Karpas-422 (cell line): ENCODE data around the gene YIF1B. TPM values are rescaled to one million over a fixed set of nuclear protein-coding genes. Genes with fewer than 3 reads are reported as not detected.

ENCODE experiments used
- DNase-seq: peaks from one replicate; pipeline ENCODE4 v3.0.0-alpha.2; 2015
- H2AFZ ChIP-seq: fragments of 200-600 bp; sonication (generic); 2 replicates; pipeline ENCODE4 v1.6.1; 2014; ENCODE audit warnings: antibody characterized with exemption, low read length, mixed read lengths
- H3K27ac ChIP-seq: fragments of 200-600 bp; sonication (generic); 2 replicates; pipeline ENCODE4 v1.5.1; 2014; ENCODE audit warnings: mild to moderate bottlenecking, low read length, moderate library complexity
- H3K27me3 ChIP-seq: fragments of 200-600 bp; sonication (generic); 2 replicates; pipeline ENCODE4 v1.6.1; 2014; ENCODE audit warnings: low read length, mixed read lengths
- H3K36me3 ChIP-seq: fragments of 200-600 bp; sonication (generic); 2 replicates; pipeline ENCODE4 v1.6.1; 2014; ENCODE audit warnings: low read length, mixed read lengths; ENCODE audit not compliant: insufficient read depth
- H3K4me1 ChIP-seq: fragments of 200-600 bp; sonication (generic); 2 replicates; pipeline ENCODE4 v1.6.1; 2014; ENCODE audit warnings: mild to moderate bottlenecking, low read length, mixed read lengths
- H3K4me2 ChIP-seq: fragments of 200-600 bp; sonication (generic); 2 replicates; pipeline ENCODE4 v1.6.1; 2014; ENCODE audit warnings: low read length, low read depth, mild to moderate bottlenecking; ENCODE audit not compliant: poor library complexity, severe bottlenecking
- H3K4me3 ChIP-seq: fragments of 200-600 bp; sonication (generic); 2 replicates; pipeline ENCODE4 v1.5.1; 2014; ENCODE audit warnings: mild to moderate bottlenecking, antibody characterized with exemption, low read length, mixed read lengths
- H3K79me2 ChIP-seq: fragments of 200-600 bp; sonication (generic); 2 replicates; pipeline ENCODE4 v1.6.1; 2014; ENCODE audit warnings: mild to moderate bottlenecking, low read length, mixed read lengths
- H3K9ac ChIP-seq: fragments of 200-600 bp; sonication (generic); 2 replicates; pipeline ENCODE4 v1.6.0; 2014; ENCODE audit warnings: low read length
- H3K9me2 ChIP-seq: fragments of 200-600 bp; sonication (generic), shearing (Covaris generic); replicated peaks from 2 replicates; pipeline ENCODE4 v1.6.0; 2014; ENCODE audit warnings: mild to moderate bottlenecking, low read length, moderate library complexity; ENCODE audit not compliant: insufficient read depth
- H3K9me3 ChIP-seq: fragments of 300-700, 200-600 bp; sonication (generic); 2 replicates; pipeline ENCODE4 v1.6.1; 2014; ENCODE audit warnings: low read length, mixed read lengths
- H4K20me1 ChIP-seq: fragments of 200-600 bp; sonication (generic); 2 replicates; pipeline ENCODE4 v1.6.1; 2014; ENCODE audit warnings: mild to moderate bottlenecking, antibody characterized with exemption, low read length, low read depth; ENCODE audit not compliant: insufficient read depth
- total RNA-seq: library from RNA; depleted of rRNA; stranded (reverse); fragments of >200 nt; shearing (Covaris generic); gene quantifications from 2 replicates; pipeline ENCODE4 v1.2.3, GENCODE V29; 2014; ENCODE audit warnings: low replicate concordance

Gene YIF1B
- total RNA-seq, 1 experiment from 2014 or later, result 31.0 TPM

- no peak overlapping the region for H3K27ac ChIP-seq
- no peaks in the 10 kb centered on the region for H3K36me3 ChIP-seq
- H3K9me3 ChIP-seq, result no peaks in the 10 kb centered on the region
- H3K4me1 ChIP-seq, result no peaks in the 10 kb centered on the region
- H3K27me3 ChIP-seq, result no peaks in the 10 kb centered on the region
- H3K9me2 ChIP-seq, result no peaks in the 10 kb centered on the region
- no peak overlapping the region for H3K4me3 ChIP-seq
- no peak overlapping the region for H2AFZ ChIP-seq
- no peak overlapping the region for H3K9ac ChIP-seq
- H3K4me2 ChIP-seq, result no peak overlapping the region
- no peaks in the 10 kb centered on the region for H4K20me1 ChIP-seq
- H3K79me2 ChIP-seq, result no peaks in the 10 kb centered on the region
- DNase-seq, result no peak
These were observed 27.5 kb downstream of the YIF1B start for GRCh38 chr19:38288123-38288855.

GRCh38 chr19:38287604-38288003 is 28.1 kb downstream of the YIF1B start:
- Histone ChIP-seq H3K27ac (no peak overlapping the region), H3K79me2 (no peaks in the 10 kb centered on the region), H3K36me3 (no peaks in the 10 kb centered on the region), H3K9me2 (no peaks in the 10 kb centered on the region), H3K9me3 (no peaks in the 10 kb centered on the region), H4K20me1 (no peaks in the 10 kb centered on the region), H3K4me3 (no peak overlapping the region), H3K27me3 (no peaks in the 10 kb centered on the region), H3K9ac (no peak overlapping the region), H3K4me1 (no peaks in the 10 kb centered on the region), H2AFZ (no peak overlapping the region), H3K4me2 (no peak overlapping the region)
- no peak for DNase-seq

- no peak overlapping the region for H3K4me3 ChIP-seq
- no peaks in the 10 kb centered on the region for H3K27me3 ChIP-seq
- no peaks in the 10 kb centered on the region for H3K9me2 ChIP-seq
- no peak for DNase-seq
- no peaks in the 10 kb centered on the region for H3K79me2 ChIP-seq
- H2AFZ ChIP-seq, result no peak overlapping the region
- H3K4me2 ChIP-seq, result no peak overlapping the region
- no peak overlapping the region for H3K9ac ChIP-seq
- H3K36me3 ChIP-seq, result no peaks in the 10 kb centered on the region
- no peaks in the 10 kb centered on the region for H3K4me1 ChIP-seq
- no peak overlapping the region for H3K27ac ChIP-seq
- no peaks in the 10 kb centered on the region for H4K20me1 ChIP-seq
- H3K9me3 ChIP-seq, result no peaks in the 10 kb centered on the region
These were observed 30.2 kb downstream of the YIF1B start for GRCh38 chr19:38285567-38285966.

- Histone ChIP-seq H3K4me1 (no peaks in the 10 kb centered on the region), H3K27ac (no peak overlapping the region), H3K79me2 (no peaks in the 10 kb centered on the region), H3K27me3 (no peaks in the 10 kb centered on the region), H2AFZ (no peak overlapping the region), H4K20me1 (no peaks in the 10 kb centered on the region), H3K36me3 (no peaks in the 10 kb centered on the region), H3K9ac (no peak overlapping the region), H3K9me2 (no peaks in the 10 kb centered on the region), H3K4me2 (no peak overlapping the region), H3K4me3 (no peak overlapping the region), H3K9me3 (no peaks in the 10 kb centered on the region)
- DNase-seq, result no peak
These were observed 31.3 kb downstream of the YIF1B start for GRCh38 chr19:38284422-38284821.

- Histone ChIP-seq H3K4me3 (no peak overlapping the region), H3K4me1 (no peaks in the 10 kb centered on the region), H3K27me3 (no peaks in the 10 kb centered on the region), H2AFZ (no peak overlapping the region), H3K9me2 (no peaks in the 10 kb centered on the region), H3K36me3 (no peaks in the 10 kb centered on the region), H3K79me2 (no peaks in the 10 kb centered on the region), H3K9ac (no peak overlapping the region), H3K4me2 (no peak overlapping the region), H3K27ac (no peak overlapping the region), H4K20me1 (no peaks in the 10 kb centered on the region), H3K9me3 (no peaks in the 10 kb centered on the region)
- no peak for DNase-seq
These were observed 32.5 kb downstream of the YIF1B start for GRCh38 chr19:38283271-38283670.

GRCh38 chr19:38281811-38282566 is 33.8 kb downstream of the YIF1B start:
- H3K4me1 ChIP-seq, result no peaks in the 10 kb centered on the region
- no peaks in the 10 kb centered on the region for H4K20me1 ChIP-seq
- H3K4me3 ChIP-seq, result no peak overlapping the region
- no peaks in the 10 kb centered on the region for H3K9me3 ChIP-seq
- no peak overlapping the region for H2AFZ ChIP-seq
- H3K4me2 ChIP-seq, result no peak overlapping the region
- H3K79me2 ChIP-seq, result no peaks in the 10 kb centered on the region
- no peak overlapping the region for H3K9ac ChIP-seq
- no peak for DNase-seq
- no peaks in the 10 kb centered on the region for H3K9me2 ChIP-seq
- no peaks in the 10 kb centered on the region for H3K27me3 ChIP-seq
- no peak overlapping the region for H3K27ac ChIP-seq
- no peaks in the 10 kb centered on the region for H3K36me3 ChIP-seq

GRCh38 chr19:38280030-38280921 is 35.5 kb downstream of the YIF1B start:
- no peak for DNase-seq
- Histone ChIP-seq H2AFZ (no peak overlapping the region), H4K20me1 (no peaks in the 10 kb centered on the region), H3K27ac (no peak overlapping the region), H3K9me2 (no peaks in the 10 kb centered on the region), H3K4me2 (no peak overlapping the region), H3K9ac (no peak overlapping the region), H3K4me1 (no peaks in the 10 kb centered on the region), H3K27me3 (no peaks in the 10 kb centered on the region), H3K9me3 (no peaks in the 10 kb centered on the region), H3K36me3 (no peaks in the 10 kb centered on the region), H3K79me2 (no peaks in the 10 kb centered on the region), H3K4me3 (no peak overlapping the region)

GRCh38 chr19:38278751-38279150 is 37.0 kb downstream of the YIF1B start:
- Histone ChIP-seq H3K4me1 (no peaks in the 10 kb centered on the region), H3K27me3 (no peaks in the 10 kb centered on the region), H3K27ac (no peak overlapping the region), H3K4me3 (no peak overlapping the region), H3K9me3 (no peaks in the 10 kb centered on the region), H3K9me2 (no peaks in the 10 kb centered on the region), H2AFZ (no peak overlapping the region), H3K36me3 (no peaks in the 10 kb centered on the region), H4K20me1 (no peaks in the 10 kb centered on the region), H3K79me2 (no peaks in the 10 kb centered on the region), H3K9ac (no peak overlapping the region), H3K4me2 (no peak overlapping the region)
- no peak for DNase-seq
